KG1 (cell line): Measurements from ENCODE around the gene IGFL4.
"Not testable (repeated sequence)": the region's sequence is repeated elsewhere in the genome, so short reads cannot be mapped to it uniquely, and the experiment has no call there.

Experiments
- DNase-seq: peaks from one replicate; lab custom pipeline; 2025; lab: John Stamatoyannopoulos, UW

The IGFL4 gene

GRCh38 chr19:46040952-46041500, at the start of gene IGFL4:
Gene IGFL4, minus strand, starts transcription at chr19:46041002. Its CDS starts 40 bp downstream, at chr19:46040962.
- DNase-seq = no peak

- no peak for DNase-seq
Measured at GRCh38 chr19:46090444-46090843, 49.6 kb upstream of the IGFL4 start.

- DNase-seq = no peak
Measured at GRCh38 chr19:46089432-46089831, 48.6 kb upstream of the IGFL4 start.

DNA sequence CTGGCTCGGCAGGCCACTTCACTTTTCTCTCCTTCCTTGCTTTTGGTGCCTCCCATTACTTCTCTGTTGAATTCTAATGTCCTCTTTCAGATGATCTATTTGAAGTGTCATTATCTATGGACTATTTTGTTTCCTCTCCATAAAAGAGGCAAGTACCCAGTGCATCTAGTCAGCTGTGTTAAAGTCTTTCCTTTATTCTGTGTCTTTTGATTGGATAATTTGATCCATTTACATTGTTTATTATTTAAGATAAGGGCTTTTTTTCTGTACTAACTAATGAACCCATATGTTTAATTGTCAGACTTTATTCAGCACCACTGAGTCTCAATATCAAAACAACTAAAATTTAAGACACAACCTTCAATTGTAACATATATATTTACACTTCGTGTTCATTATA, 47.3 kb upstream of the IGFL4 start:
- no peak for DNase-seq

DNA sequence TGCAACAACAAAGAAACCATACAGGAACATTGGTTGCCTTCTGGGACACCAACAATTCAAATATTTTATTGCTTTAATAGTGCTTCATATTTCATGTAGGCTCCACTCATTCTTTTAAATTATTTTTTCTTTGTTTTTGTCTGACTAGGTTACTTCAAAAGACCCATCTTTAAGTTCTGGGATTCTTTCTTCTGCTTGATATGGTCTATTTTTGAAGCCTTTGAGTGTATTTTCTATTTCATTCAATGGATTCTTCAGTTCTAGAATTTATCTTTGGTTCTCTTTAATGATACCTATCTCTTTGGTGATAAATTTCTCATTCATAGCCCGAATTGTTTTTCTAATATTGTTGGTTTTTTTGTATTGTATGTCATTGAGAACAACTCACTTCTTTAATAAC, 45.1 kb upstream of the IGFL4 start:
- no peak for DNase-seq

GRCh38 chr19:46082728-46083050, 41.9 kb upstream of the IGFL4 start:
- DNase-seq = no peak

- no peak for DNase-seq
Measured at GRCh38 chr19:46081928-46082727, 41.3 kb upstream of the IGFL4 start.

- DNase-seq = no peak
Measured at GRCh38 chr19:46080561-46080960, 39.8 kb upstream of the IGFL4 start.

- DNase-seq = no peak
Measured at GRCh38 chr19:46079576-46079975, 38.8 kb upstream of the IGFL4 start.

- not testable (repeated sequence) for DNase-seq
Measured at GRCh38 chr19:46078573-46079332, 38.0 kb upstream of the IGFL4 start.

GRCh38 chr19:46077815-46078167, 37.0 kb upstream of the IGFL4 start:
- no peak for DNase-seq

GRCh38 chr19:46076951-46077814, 36.4 kb upstream of the IGFL4 start:
- peak; percentile 54 for DNase-seq

- no peak for DNase-seq
Measured at GRCh38 chr19:46076031-46076880, 35.5 kb upstream of the IGFL4 start.

GRCh38 chr19:46073268-46073922, 32.6 kb upstream of the IGFL4 start:
- no peak for DNase-seq

DNA sequence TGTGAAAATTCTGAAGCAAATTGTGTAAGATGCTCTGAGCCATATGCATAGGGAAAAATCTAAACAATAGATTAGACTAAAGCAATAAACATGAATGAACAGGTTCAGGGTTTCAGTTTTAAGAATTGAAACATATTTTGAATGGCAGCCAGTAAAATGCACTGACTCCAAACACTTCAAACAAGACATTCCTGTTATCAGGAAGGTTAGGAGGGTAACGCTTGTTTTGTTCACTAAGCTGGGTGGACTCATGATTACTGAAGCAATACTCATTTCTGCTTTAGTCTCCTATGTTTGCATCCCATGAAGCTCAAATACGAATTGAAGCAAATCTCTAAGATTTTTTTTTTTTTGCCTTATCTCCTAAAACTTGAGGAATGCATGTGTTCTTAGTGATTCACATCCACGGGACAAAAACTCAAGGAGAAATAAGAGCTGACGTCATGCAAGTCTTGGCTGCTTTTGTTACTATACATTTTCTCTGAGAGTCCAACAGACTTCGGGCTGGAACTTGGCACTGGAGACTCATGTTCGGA, 29.1 kb upstream of the IGFL4 start:
- DNase-seq = no peak

DNA sequence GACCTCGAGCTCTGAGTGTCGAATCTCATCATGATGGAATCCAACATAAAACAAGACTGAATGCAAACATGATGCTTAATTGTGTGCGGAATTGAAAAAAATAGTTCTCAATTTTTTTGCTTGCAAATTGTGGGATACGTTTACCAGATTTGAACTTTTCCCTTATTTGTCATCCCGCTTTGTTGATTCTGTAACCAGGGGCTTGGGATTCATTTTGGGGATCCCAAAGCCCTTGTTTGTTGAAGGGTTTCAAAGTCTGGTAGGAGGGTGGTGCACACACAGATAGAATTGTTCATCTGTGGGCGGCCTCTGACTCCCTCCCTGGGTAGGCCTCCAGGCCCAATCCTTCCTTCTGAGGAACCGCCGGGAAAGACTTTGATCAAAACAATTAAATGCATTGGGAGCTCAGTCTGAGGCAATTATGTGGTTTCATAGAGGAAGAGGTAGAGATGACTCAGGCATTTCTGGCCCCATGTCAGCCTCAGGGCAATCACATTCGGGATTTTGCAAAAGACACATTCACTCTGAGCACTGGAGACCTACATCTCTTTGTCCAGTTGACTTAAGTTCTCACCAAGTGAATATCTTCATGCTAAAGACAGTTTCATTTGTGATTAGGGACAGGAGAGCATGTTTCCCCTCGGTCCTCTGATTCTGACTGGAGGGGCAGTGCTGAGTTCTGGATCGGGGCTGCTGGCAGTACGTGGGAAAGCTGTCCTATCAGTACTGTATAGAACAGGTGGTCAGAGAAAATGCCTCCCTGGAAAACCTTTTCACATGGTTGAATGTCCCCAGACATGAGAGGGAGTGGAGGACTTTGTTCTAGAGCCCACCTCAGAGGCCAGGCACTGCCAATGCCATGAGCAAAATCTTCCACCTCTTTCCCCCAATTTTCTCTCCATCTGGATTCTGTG, 27.8 kb upstream of the IGFL4 start:
- no peak for DNase-seq

DNA sequence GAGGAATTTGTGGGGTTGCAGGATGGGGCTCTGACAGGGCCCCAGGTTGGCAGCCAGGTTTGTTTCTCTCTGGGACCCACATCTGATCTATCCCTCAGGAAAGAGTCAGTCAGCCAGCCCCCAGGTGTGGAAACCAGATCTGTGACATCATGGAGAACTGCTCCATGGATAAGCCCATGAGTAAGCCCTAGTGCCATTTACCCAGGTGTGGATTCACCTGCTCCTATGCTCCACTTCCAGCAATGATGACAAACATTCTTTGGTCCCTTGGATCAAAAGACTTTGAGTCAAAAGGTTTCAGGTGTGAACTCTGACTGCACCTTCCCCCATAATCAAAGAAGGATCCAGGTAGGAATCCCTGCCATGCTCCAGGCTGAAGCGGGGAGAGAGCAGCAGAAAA, 26.9 kb upstream of the IGFL4 start:
- DNase-seq = no peak

GRCh38 chr19:46066471-46066870, 25.7 kb upstream of the IGFL4 start:
- DNase-seq = no peak

GRCh38 chr19:46065486-46066071, 24.8 kb upstream of the IGFL4 start:
- no peak for DNase-seq
